Breast epithelium (tissue), 3 donors: ENCODE results near the gene OR6M1.

ENCODE experiments used
- POLR2A ChIP-seq: fragments of 450-650 bp; IDR thresholded peaks from one replicate; pipeline ENCODE4 v1.6.1; 2016; ENCODE audit warnings: antibody characterized with exemption, mild to moderate bottlenecking, moderate library complexity
- POLR2AphosphoS5 ChIP-seq, 3 donors: sonication (generic); formaldehyde crosslinking; IDR thresholded peaks; one replicate each; pipeline ENCODE4 v1.6.1; 2017; ENCODE audit warnings: antibody characterized with exemption in 3 of 3
- TF ChIP-seq, protein P1 (sequence below), 3 donors: fragments of 450-650 bp; IDR thresholded peaks; one replicate each; pipeline ENCODE4 v1.5.1; 2016 to 2017; ENCODE audit warnings: antibody characterized with exemption in 3 of 3, mild to moderate bottlenecking in 3 of 3, moderate library complexity in 3 of 3

DNA sequence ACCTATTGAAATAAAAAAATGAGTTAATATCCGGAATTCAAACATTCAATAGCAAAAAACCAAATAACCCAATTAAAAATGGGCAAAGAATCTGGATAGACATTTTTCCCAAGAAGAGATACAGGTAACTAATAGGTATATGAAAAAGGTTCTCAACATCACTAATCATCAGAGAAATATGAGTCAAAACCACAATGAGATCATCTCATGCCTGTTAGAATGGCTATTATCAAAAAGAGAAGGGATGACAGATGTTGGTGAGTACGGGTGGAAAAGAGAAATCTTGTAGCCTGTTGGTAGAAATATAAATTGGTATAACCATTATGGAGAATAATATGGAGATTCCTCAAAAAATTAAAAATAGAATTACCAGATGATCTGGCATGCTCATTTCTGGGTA lies 26.9 kb upstream of the OR6M1 start:
- TF ChIP-seq, protein P1, sequence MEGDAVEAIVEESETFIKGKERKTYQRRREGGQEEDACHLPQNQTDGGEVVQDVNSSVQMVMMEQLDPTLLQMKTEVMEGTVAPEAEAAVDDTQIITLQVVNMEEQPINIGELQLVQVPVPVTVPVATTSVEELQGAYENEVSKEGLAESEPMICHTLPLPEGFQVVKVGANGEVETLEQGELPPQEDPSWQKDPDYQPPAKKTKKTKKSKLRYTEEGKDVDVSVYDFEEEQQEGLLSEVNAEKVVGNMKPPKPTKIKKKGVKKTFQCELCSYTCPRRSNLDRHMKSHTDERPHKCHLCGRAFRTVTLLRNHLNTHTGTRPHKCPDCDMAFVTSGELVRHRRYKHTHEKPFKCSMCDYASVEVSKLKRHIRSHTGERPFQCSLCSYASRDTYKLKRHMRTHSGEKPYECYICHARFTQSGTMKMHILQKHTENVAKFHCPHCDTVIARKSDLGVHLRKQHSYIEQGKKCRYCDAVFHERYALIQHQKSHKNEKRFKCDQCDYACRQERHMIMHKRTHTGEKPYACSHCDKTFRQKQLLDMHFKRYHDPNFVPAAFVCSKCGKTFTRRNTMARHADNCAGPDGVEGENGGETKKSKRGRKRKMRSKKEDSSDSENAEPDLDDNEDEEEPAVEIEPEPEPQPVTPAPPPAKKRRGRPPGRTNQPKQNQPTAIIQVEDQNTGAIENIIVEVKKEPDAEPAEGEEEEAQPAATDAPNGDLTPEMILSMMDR (IDR thresholded peaks at IDR 0.05), result no peak
- TF ChIP-seq POLR2A, result no peak
- TF ChIP-seq POLR2AphosphoS5 (IDR thresholded peaks at IDR 0.05), result no peak
